H9 (cell line): ENCODE data around the gene EHBP1L1. TPM values are rescaled to one million over a fixed set of nuclear protein-coding genes. Genes with fewer than 3 reads are reported as not detected.

ENCODE experiments used
- DNase-seq: peaks from one replicate; pipeline ENCODE4 v3.0.0-alpha.2; 2017
- H2AFZ ChIP-seq: one replicate; pipeline ENCODE4 v1.6.1; 2013; ENCODE audit warnings: mild to moderate bottlenecking, low read length, control low read depth, moderate library complexity
- H2AK5ac ChIP-seq: 2 replicates; pipeline ENCODE4 v1.6.1; 2013; ENCODE audit warnings: low read length, control low read depth, mixed read lengths; ENCODE audit not compliant: insufficient read length
- H2BK120ac ChIP-seq: one replicate; pipeline ENCODE4 v1.6.1; 2013; ENCODE audit warnings: low read depth, mild to moderate bottlenecking, low read length, control low read depth, inconsistent platforms; ENCODE audit not compliant: poor library complexity, severe bottlenecking
- H2BK12ac ChIP-seq: 2 replicates; pipeline ENCODE4 v1.6.1; 2013; ENCODE audit warnings: low read length, control low read depth, mixed read lengths, low read depth; ENCODE audit not compliant: insufficient read length
- H2BK15ac ChIP-seq: 2 replicates; pipeline ENCODE4 v1.6.1; 2013; ENCODE audit warnings: low read depth, low read length, control low read depth
- H2BK20ac ChIP-seq: one replicate; pipeline ENCODE4 v1.6.1; 2013; ENCODE audit warnings: low read depth, mild to moderate bottlenecking, low read length, control low read depth, inconsistent platforms; ENCODE audit not compliant: poor library complexity, severe bottlenecking
- H2BK5ac ChIP-seq: 2 replicates; pipeline ENCODE4 v1.6.1; 2013; ENCODE audit warnings: low read length, control low read depth, mixed read lengths; ENCODE audit not compliant: insufficient read length
- H3K14ac ChIP-seq: 2 replicates; pipeline ENCODE4 v1.6.1; 2013; ENCODE audit warnings: low read length, control low read depth; ENCODE audit not compliant: insufficient read depth
- H3K18ac ChIP-seq: 2 replicates; pipeline ENCODE4 v1.6.1; 2013; ENCODE audit warnings: low read depth, mild to moderate bottlenecking, mixed read lengths, low read length, control low read depth; ENCODE audit not compliant: insufficient read length
- H3K23ac ChIP-seq: 2 replicates; pipeline ENCODE4 v1.6.1; 2013; ENCODE audit warnings: low read length, control low read depth, mixed read lengths, low read depth; ENCODE audit not compliant: insufficient read length
- H3K23me2 ChIP-seq: 2 replicates; pipeline ENCODE4 v1.6.1; 2013; ENCODE audit warnings: low read depth, mild to moderate bottlenecking, mixed read lengths, low read length, control low read depth; ENCODE audit not compliant: insufficient read length, poor library complexity, severe bottlenecking
- H3K27ac ChIP-seq: 2 replicates; pipeline ENCODE4 v1.5.1; 2013; ENCODE audit warnings: low read length, control low read depth, mixed read lengths, low read depth; ENCODE audit not compliant: insufficient read length
- H3K27me3 ChIP-seq: 2 replicates; pipeline ENCODE4 v1.6.1; 2013; ENCODE audit warnings: low read length, control low read depth, inconsistent platforms; ENCODE audit not compliant: insufficient read depth
- H3K4ac ChIP-seq: 2 replicates; pipeline ENCODE4 v1.6.1; 2013; ENCODE audit warnings: low read depth, mild to moderate bottlenecking, control low read depth, inconsistent platforms, low read length, moderate library complexity
- H3K4me1 ChIP-seq: 2 replicates; pipeline ENCODE4 v1.6.1; 2013; ENCODE audit warnings: low read length, control low read depth, inconsistent platforms; ENCODE audit not compliant: insufficient read depth
- H3K4me2 ChIP-seq: 2 replicates; pipeline ENCODE4 v1.6.1; 2013; ENCODE audit warnings: low read length, control low read depth, mixed read lengths; ENCODE audit not compliant: insufficient read length, insufficient read depth
- H3K56ac ChIP-seq: 2 replicates; pipeline ENCODE4 v1.6.1; 2013; ENCODE audit warnings: low read depth, mild to moderate bottlenecking, mixed read lengths, low read length, control low read depth; ENCODE audit not compliant: insufficient read length
- H3K79me1 ChIP-seq: 2 replicates; pipeline ENCODE4 v1.6.1; 2013; ENCODE audit warnings: low read depth, mild to moderate bottlenecking, moderate library complexity, low read length, control low read depth, inconsistent platforms; ENCODE audit not compliant: insufficient read depth, poor library complexity, severe bottlenecking
- H3K79me2 ChIP-seq: 2 replicates; pipeline ENCODE4 v1.6.1; 2013; ENCODE audit warnings: low read length, control low read depth, inconsistent platforms; ENCODE audit not compliant: insufficient read depth
- H3K9ac ChIP-seq: 2 replicates; pipeline ENCODE4 v1.6.1; 2013; ENCODE audit warnings: low read length, control low read depth, mixed read lengths; ENCODE audit not compliant: insufficient read length; ENCODE audit errors: extremely low read depth
- H3K9me3 ChIP-seq: one replicate; pipeline ENCODE4 v1.6.1; 2013; ENCODE audit warnings: low read depth, low read length, inconsistent platforms; ENCODE audit not compliant: control insufficient read depth
- H3T11ph ChIP-seq: one replicate; pipeline ENCODE4 v1.6.1; 2013; ENCODE audit warnings: mild to moderate bottlenecking, low read length, control low read depth, inconsistent platforms
- H4K20me1 ChIP-seq: one replicate; pipeline ENCODE4 v1.6.1; 2013; ENCODE audit not compliant: control insufficient read depth, insufficient read length, insufficient read depth
- H4K5ac ChIP-seq: 2 replicates; pipeline ENCODE4 v1.6.1; 2013; ENCODE audit warnings: low read depth, mild to moderate bottlenecking, mixed read lengths, low read length, control low read depth; ENCODE audit not compliant: insufficient read length
- H4K8ac ChIP-seq: replicated peaks from 2 replicates; pipeline ENCODE4 v1.6.1; 2013; ENCODE audit warnings: low read length, control low read depth, mixed read lengths, low read depth; ENCODE audit not compliant: insufficient read length
- H4K91ac ChIP-seq: 2 replicates; pipeline ENCODE4 v1.6.1; 2013; ENCODE audit warnings: low read depth, mild to moderate bottlenecking, moderate library complexity, mixed read lengths, low read length, control low read depth; ENCODE audit not compliant: insufficient read length
- H3K27ac Mint-ChIP-seq, 3 experiments: 2 replicates in 2 of 3; 3 replicates in 1 of 3; pipeline ENCODE4 v1.8.0; 2020 to 2021; ENCODE audit warnings: mixed read lengths in 3 of 3, mild to moderate bottlenecking in 1 of 3, moderate library complexity in 1 of 3
- H3K27me3 Mint-ChIP-seq: 2 replicates; pipeline ENCODE4 v1.8.0; 2021; ENCODE audit warnings: low read depth, mild to moderate bottlenecking, moderate library complexity, mixed read lengths
- H3K36me3 Mint-ChIP-seq, 3 experiments: 2 replicates in 2 of 3; 3 replicates in 1 of 3; pipeline ENCODE4 v1.8.0; 2020 to 2021; ENCODE audit warnings: low read depth in 3 of 3, mixed read lengths in 3 of 3; ENCODE audit not compliant: insufficient read depth in 1 of 3
- H3K4me1 Mint-ChIP-seq, 2 experiments: 2 replicates each; pipeline ENCODE4 v1.8.0; 2020; ENCODE audit warnings: mixed read lengths in 2 of 2
- H3K4me3 Mint-ChIP-seq, 2 experiments: 2 replicates in 1 of 2; 3 replicates in 1 of 2; pipeline ENCODE4 v1.8.0; 2020 to 2021; ENCODE audit warnings: mild to moderate bottlenecking in 2 of 2, mixed read lengths in 2 of 2, moderate library complexity in 1 of 2
- H3K9me3 Mint-ChIP-seq, 2 experiments: 2 replicates in 1 of 2; 3 replicates in 1 of 2; pipeline ENCODE4 v1.8.0; 2020; ENCODE audit warnings: mild to moderate bottlenecking in 2 of 2, mixed read lengths in 2 of 2, moderate library complexity in 1 of 2
- CTCF ChIP-seq: fragments of 200-600 bp; sonication (generic); conservative IDR thresholded peaks from 3 replicates; pipeline ENCODE4 v1.8.0; 2021; ENCODE audit warnings: antibody characterized with exemption, mild to moderate bottlenecking
- WGBS: extraction: QIAGEN DNeasy Blood & Tissue Kit; methylation state at CpG from one replicate; pipeline ENCODE4 v1.1.7; 2013; ENCODE audit warnings: missing lambda C conversion rate, low lambda C conversion rate, mixed read lengths; ENCODE audit not compliant: insufficient read length; ENCODE audit errors: extremely low coverage; 5-methylcytosine and 5-hydroxymethylcytosine counted together
- total RNA-seq: library from RNA; stranded (reverse); gene quantifications from 2 replicates; pipeline ENCODE4 v1.2.1, GENCODE V29; 2021

The EHBP1L1 gene
- total RNA-seq, 1 experiment from 2014 or later: 13.8 TPM

- Histone ChIP-seq H4K91ac (no peak overlapping the region), H4K20me1 (no peaks in the 10 kb centered on the region), H4K8ac (no peak overlapping the region), H3K4me2 (no peak overlapping the region), H3K56ac (no peak overlapping the region), H3K9me3 (no peaks in the 10 kb centered on the region), H2BK20ac (no peak overlapping the region), H4K5ac (no peak overlapping the region), H3K14ac (no peak overlapping the region), H2BK15ac (no peak overlapping the region), H3T11ph (no peak overlapping the region), H2BK120ac (no peak overlapping the region), H3K18ac (no peak overlapping the region), H3K79me1 (no peaks in the 10 kb centered on the region), H3K23me2 (no peaks in the 10 kb centered on the region), H3K79me2 (no peaks in the 10 kb centered on the region), H3K4ac (no peak overlapping the region), H3K9ac (no peak overlapping the region), H3K4me1 (no peaks in the 10 kb centered on the region; the same call in 1 of the 2 replicates), H3K23ac (no peak overlapping the region), H2AFZ (no peak overlapping the region), H2BK5ac (no peak overlapping the region), H3K27ac (no peak overlapping the region), H2AK5ac (no peak overlapping the region), H3K27me3 (no peaks in the 10 kb centered on the region; the same call in 1 of the 2 replicates), H2BK12ac (no peak overlapping the region)
- H3K27me3 Mint-ChIP-seq: peaks cover 34% of the 10 kb centered on the region
- peaks cover 8 to 12% of the 10 kb centered on the region in 2 experiments for H3K4me1 Mint-ChIP-seq
- no peaks in the 10 kb centered on the region for H3K9me3 Mint-ChIP-seq
- TF ChIP-seq CTCF: no peak
- H3K36me3 Mint-ChIP-seq: peaks cover 4 to 19% (median 10%) of the 10 kb centered on the region in 3 experiments; a peak in 6 of 7 replicates
- no peak for DNase-seq
- no CpG with 5 or more reads among the region's 3 CpGs for WGBS
- H3K27ac Mint-ChIP-seq: no peak overlapping the region
- H3K4me3 Mint-ChIP-seq: no peak overlapping the region; a peak in 1 of 5 replicates
These were observed 19.3 kb downstream of the EHBP1L1 start for GRCh38 chr11:65595131-65595530.
